PC-3 (cell line): ENCODE data around the gene ZNF516. TPM values are rescaled to one million over a fixed set of nuclear protein-coding genes. Genes with fewer than 3 reads are reported as not detected.

Experiments used
- ATAC-seq: fragments of 200-7000 bp; cut with Tn5 transposase; 2 replicates; pipeline ENCODE4 v1.9.1; 2020; ENCODE audit warnings: mild to moderate bottlenecking, moderate library complexity
- BruUV-seq: library from RNA; stranded (reverse); fragments of 400-500 nt; replicated peaks from 2 replicates; lab custom pipeline; 2021; lab: Mats Ljungman, UMichigan
- CTCF ChIA-PET: fragments of 300-600 bp; sonication (Branson Sonifier 250); formaldehyde crosslinking; loops from one replicate; lab custom pipeline; 2022; ENCODE audit warnings: antibody characterized with exemption; lab: Charles Lee
- POLR2A ChIA-PET: fragments of 300-600 bp; sonication (Branson Sonifier 250); formaldehyde crosslinking; loops from one replicate; lab custom pipeline; 2022; ENCODE audit warnings: antibody characterized with exemption; ENCODE audit not compliant: unreplicated experiment; lab: Charles Lee
- DNase-seq: peaks from one replicate; pipeline ENCODE4 v3.0.0-alpha.2; 2015
- H2AFZ ChIP-seq: fragments of 300-600 bp; sonication (generic); 2 replicates; pipeline ENCODE4 v1.6.0; 2016; ENCODE audit warnings: antibody characterized with exemption, low read length
- H3F3A ChIP-seq: fragments of 300-600 bp; sonication (generic); one replicate; pipeline ENCODE4 v1.6.0; 2017; ENCODE audit warnings: antibody characterized with exemption, low read length, control low read depth, mild to moderate bottlenecking; ENCODE audit not compliant: unreplicated experiment
- H3K27ac ChIP-seq: fragments of 300-600 bp; sonication (generic); 2 replicates; pipeline ENCODE4 v1.5.1; 2016; ENCODE audit warnings: mild to moderate bottlenecking, low read length
- H3K27me3 ChIP-seq: fragments of 300-600 bp; sonication (generic); 2 replicates; pipeline ENCODE4 v1.6.1; 2016; ENCODE audit warnings: low read length, mixed read lengths
- H3K36me3 ChIP-seq: fragments of 300-600 bp; sonication (generic); 2 replicates; pipeline ENCODE4 v1.6.1; 2016; ENCODE audit warnings: low read depth, mixed run types, low read length, mixed read lengths
- H3K4me1 ChIP-seq: fragments of 300-600 bp; sonication (generic); 2 replicates; pipeline ENCODE4 v1.5.1; 2016; ENCODE audit warnings: low read length; ENCODE audit not compliant: insufficient read depth
- H3K4me2 ChIP-seq: fragments of 300-600 bp; sonication (generic); 2 replicates; pipeline ENCODE4 v1.6.0; 2016; ENCODE audit warnings: low read length
- H3K4me3 ChIP-seq: fragments of 300-600 bp; sonication (generic); 2 replicates; pipeline ENCODE4 v1.5.1; 2016; ENCODE audit warnings: mild to moderate bottlenecking, low read length, mixed read lengths
- H3K79me2 ChIP-seq: fragments of 300-600 bp; sonication (generic); 2 replicates; pipeline ENCODE4 v1.6.1; 2017; ENCODE audit warnings: low read length, mixed read lengths
- H3K9ac ChIP-seq: fragments of 300-600 bp; sonication (generic); 2 replicates; pipeline ENCODE4 v1.6.0; 2016; ENCODE audit warnings: mild to moderate bottlenecking, low read length
- H3K9me2 ChIP-seq: fragments of 300-600 bp; sonication (generic); replicated peaks from 2 replicates; pipeline ENCODE4 v1.6.1; 2016; ENCODE audit warnings: mixed run types, low read length, mixed read lengths
- H3K9me3 ChIP-seq: fragments of 300-600 bp; sonication (generic); 2 replicates; pipeline ENCODE4 v1.6.1; 2016; ENCODE audit warnings: low read length, mixed read lengths
- H4K20me1 ChIP-seq: fragments of 300-600 bp; sonication (generic); 2 replicates; pipeline ENCODE4 v1.6.1; 2016; ENCODE audit warnings: low read length, mixed read lengths
- CTCF ChIP-seq: fragments of 300-600 bp; sonication (generic); conservative IDR thresholded peaks from 2 replicates; pipeline ENCODE4 v1.5.1; 2017; ENCODE audit warnings: antibody characterized with exemption, low read depth, mild to moderate bottlenecking, low read length
- EZH2 ChIP-seq: fragments of 300-600 bp; sonication (generic); IDR thresholded peaks from one replicate; pipeline ENCODE4 v1.6.1; 2017; ENCODE audit warnings: antibody characterized with exemption, mild to moderate bottlenecking, low read length; ENCODE audit not compliant: unreplicated experiment
- EZH2phosphoT487 ChIP-seq: fragments of 300-600 bp; sonication (generic); IDR thresholded peaks from 2 replicates; pipeline ENCODE4 v1.6.1; 2018; ENCODE audit warnings: mild to moderate bottlenecking, antibody characterized with exemption, low read length, borderline replicate concordance
- intact Hi-C: fragments of 100-400 bp; cut with micrococcal nuclease; formaldehyde crosslinking; loops from 2 replicates; pipeline ENCODE4 v1.9.0; 2023
- total RNA-seq: library from RNA; depleted of rRNA; stranded (reverse); fragments of >200 nt; gene quantifications from 2 replicates; pipeline ENCODE4 v1.2.3, GENCODE V29; 2014

ZNF516 gene
- total RNA-seq, 1 experiment from 2014 or later: 4.0 TPM

- Histone ChIP-seq H3K79me2 (no peaks in the 10 kb centered on the region), H3K4me2 (no peak overlapping the region), H4K20me1 (no peaks in the 10 kb centered on the region), H3K36me3 (no peaks in the 10 kb centered on the region), H3K9me2 (no peaks in the 10 kb centered on the region), H3K27me3 (peaks cover 17% of the 10 kb centered on the region), H3K9ac (no peak overlapping the region), H3K4me3 (no peak overlapping the region), H3K27ac (no peak overlapping the region), H3F3A (no peaks in the 10 kb centered on the region), H2AFZ (no peak overlapping the region), H3K9me3 (no peaks in the 10 kb centered on the region), H3K4me1 (no peaks in the 10 kb centered on the region)
- CTCF ChIA-PET: no interaction called here
- no peak for ATAC-seq
- no peak for TF ChIP-seq EZH2phosphoT487
- no peak for TF ChIP-seq EZH2
- no peak for TF ChIP-seq CTCF
- POLR2A ChIA-PET: no interaction called here
- no peak for DNase-seq
- no TSS peak for BruUV-seq
- intact Hi-C loops: no loop called here
Measured at GRCh38 chr18:76401498-76401897, 93.5 kb downstream of the ZNF516 start.

- CTCF ChIA-PET: interaction anchor here (1.0 kb wide), 1 partner anchor 310 kb away, joined by 3 read pairs; no protein-coding TSS in a partner anchor
- no peaks in the 10 kb centered on the region for H3F3A ChIP-seq
- no peaks in the 10 kb centered on the region for H4K20me1 ChIP-seq
- no peak overlapping the region for H3K27ac ChIP-seq
- no TSS peak for BruUV-seq
- H3K4me1 ChIP-seq: no peaks in the 10 kb centered on the region
- intact Hi-C loops: loop anchor here (1.0 kb wide), 2 partner anchors 286 to 310 kb away; no protein-coding TSS in a partner anchor
- H3K79me2 ChIP-seq: no peaks in the 10 kb centered on the region
- POLR2A ChIA-PET: no interaction called here
- H3K9me2 ChIP-seq: no peaks in the 10 kb centered on the region
- ATAC-seq (no peak), DNase-seq (no peak)
- no peak overlapping the region for H2AFZ ChIP-seq
- H3K27me3 ChIP-seq: peaks cover 17% of the 10 kb centered on the region
- H3K4me2 ChIP-seq: no peak overlapping the region
- H3K4me3 ChIP-seq: no peak overlapping the region
- no peaks in the 10 kb centered on the region for H3K9me3 ChIP-seq
- TF ChIP-seq EZH2phosphoT487: no peak
- TF ChIP-seq EZH2: no peak
- no peak for TF ChIP-seq CTCF
- no peaks in the 10 kb centered on the region for H3K36me3 ChIP-seq
- H3K9ac ChIP-seq: no peak overlapping the region
Measured at GRCh38 chr18:76399613-76400391, 95.2 kb downstream of the ZNF516 start.
